Lower leg skin (tissue), 3 donors: Measurements from ENCODE around the gene KRT72.

Experiments used
- CTCF ChIP-seq, 3 donors: fragments of 450-650 bp; IDR thresholded peaks; one replicate each; pipeline ENCODE4 v1.5.1; 2016; ENCODE audit warnings: antibody characterized with exemption in 3 of 3, mild to moderate bottlenecking in 3 of 3, moderate library complexity in 2 of 3
- POLR2A ChIP-seq, 2 donors: fragments of 450-650 bp; IDR thresholded peaks; one replicate each; pipeline ENCODE4 v1.6.1; 2016 to 2017; ENCODE audit warnings: antibody characterized with exemption in 2 of 2, mild to moderate bottlenecking in 1 of 2, moderate library complexity in 1 of 2

- TF ChIP-seq POLR2A (IDR thresholded peaks at IDR 0.05), result no peak
- TF ChIP-seq CTCF (IDR thresholded peaks at IDR 0.05), result no peak
Observed at GRCh38 chr12:52627395-52628110, 26.3 kb upstream of the KRT72 start.
